ENCODE data around the gene RPS19.

DNA sequence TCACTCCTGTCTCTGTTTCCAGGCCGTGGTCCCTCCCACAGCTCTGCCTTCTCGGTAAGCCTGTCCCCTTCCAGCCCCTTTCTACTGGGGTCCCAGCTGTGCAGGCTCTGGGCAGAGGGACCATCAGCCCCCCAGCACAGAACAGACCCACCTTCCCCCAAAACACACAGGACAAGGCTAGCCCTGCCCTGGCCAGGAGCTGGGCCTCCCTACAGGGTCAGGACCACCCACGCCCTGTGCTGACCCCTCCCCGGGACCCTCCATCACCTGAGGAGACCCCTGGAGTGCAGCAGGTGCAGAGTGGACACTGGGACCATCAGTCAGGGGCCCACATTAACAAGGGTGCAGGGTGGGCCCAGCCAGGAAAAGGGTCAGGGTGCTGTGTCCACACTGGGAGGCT lies 49.8 kb upstream of the RPS19 start:
- TF ChIP-seq, protein P1, sequence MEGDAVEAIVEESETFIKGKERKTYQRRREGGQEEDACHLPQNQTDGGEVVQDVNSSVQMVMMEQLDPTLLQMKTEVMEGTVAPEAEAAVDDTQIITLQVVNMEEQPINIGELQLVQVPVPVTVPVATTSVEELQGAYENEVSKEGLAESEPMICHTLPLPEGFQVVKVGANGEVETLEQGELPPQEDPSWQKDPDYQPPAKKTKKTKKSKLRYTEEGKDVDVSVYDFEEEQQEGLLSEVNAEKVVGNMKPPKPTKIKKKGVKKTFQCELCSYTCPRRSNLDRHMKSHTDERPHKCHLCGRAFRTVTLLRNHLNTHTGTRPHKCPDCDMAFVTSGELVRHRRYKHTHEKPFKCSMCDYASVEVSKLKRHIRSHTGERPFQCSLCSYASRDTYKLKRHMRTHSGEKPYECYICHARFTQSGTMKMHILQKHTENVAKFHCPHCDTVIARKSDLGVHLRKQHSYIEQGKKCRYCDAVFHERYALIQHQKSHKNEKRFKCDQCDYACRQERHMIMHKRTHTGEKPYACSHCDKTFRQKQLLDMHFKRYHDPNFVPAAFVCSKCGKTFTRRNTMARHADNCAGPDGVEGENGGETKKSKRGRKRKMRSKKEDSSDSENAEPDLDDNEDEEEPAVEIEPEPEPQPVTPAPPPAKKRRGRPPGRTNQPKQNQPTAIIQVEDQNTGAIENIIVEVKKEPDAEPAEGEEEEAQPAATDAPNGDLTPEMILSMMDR (optimal IDR thresholded peaks at IDR 0.05 in 1 of 3, IDR thresholded peaks at IDR 0.05 in 1 of 3, conservative IDR thresholded peaks at IDR 0.05 in 1 of 3; ENCODE audit: extremely low read depth in 1 of 3, insufficient read depth in 2 of 3, low read length in 3 of 3), result no peak
- TF ChIP-seq EZH2 (IDR thresholded peaks at IDR 0.05; ENCODE audit: low read length), result no peak

Measured in keratinocyte (primary cell).